Measurements from ENCODE around the gene OR4B1.
"Not testable (repeated sequence)": the region's sequence is repeated elsewhere in the genome, so short reads cannot be mapped to it uniquely, and the experiment has no call there.

OR4B1 gene, protein sequence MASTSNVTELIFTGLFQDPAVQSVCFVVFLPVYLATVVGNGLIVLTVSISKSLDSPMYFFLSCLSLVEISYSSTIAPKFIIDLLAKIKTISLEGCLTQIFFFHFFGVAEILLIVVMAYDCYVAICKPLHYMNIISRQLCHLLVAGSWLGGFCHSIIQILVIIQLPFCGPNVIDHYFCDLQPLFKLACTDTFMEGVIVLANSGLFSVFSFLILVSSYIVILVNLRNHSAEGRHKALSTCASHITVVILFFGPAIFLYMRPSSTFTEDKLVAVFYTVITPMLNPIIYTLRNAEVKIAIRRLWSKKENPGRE

DNA sequence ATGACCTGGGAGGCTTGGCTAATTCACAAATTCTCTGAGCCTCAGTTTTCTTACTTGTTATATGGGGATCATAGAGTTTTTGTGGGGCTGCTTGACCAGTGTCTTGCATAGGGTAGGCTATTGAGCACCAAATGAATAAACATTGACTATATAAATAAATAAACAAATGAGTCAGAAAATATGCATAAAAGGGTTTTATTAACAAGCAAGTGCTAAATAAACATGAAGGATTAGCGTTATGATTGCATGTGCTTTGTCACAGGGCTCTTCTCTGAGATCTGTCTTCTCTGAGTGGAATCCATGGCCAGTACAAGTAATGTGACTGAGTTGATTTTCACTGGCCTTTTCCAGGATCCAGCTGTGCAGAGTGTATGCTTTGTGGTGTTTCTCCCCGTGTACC, at the start of gene OR4B1:
Gene OR4B1 (plus strand): TSS at position 301 of the 400 bp plus-strand sequence. CDS start 0 bp downstream, at position 301.
- DNase-seq (ENCODE audit: low spot score) = no peak

DNA sequence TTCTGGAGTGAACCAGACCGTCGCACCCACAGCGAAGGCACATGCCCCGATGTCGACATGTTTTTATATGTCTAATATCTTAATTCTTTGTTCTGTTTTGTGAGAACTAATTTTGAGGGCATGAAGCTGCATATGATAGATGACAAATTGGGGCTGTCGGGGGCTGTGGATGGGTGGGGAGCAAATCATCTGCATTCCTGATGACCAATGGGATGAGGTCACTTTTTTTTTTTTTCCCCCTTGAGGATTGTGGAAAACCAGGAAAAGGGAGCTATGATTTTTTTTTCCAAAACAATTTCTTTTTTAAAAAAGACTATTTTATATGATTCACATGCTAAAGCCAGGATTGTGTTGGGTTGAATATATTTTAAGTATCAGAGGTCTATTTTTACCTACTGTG, 49.2 kb upstream of the OR4B1 start:
- DNase-seq (ENCODE audit: low spot score) = no peak

DNA sequence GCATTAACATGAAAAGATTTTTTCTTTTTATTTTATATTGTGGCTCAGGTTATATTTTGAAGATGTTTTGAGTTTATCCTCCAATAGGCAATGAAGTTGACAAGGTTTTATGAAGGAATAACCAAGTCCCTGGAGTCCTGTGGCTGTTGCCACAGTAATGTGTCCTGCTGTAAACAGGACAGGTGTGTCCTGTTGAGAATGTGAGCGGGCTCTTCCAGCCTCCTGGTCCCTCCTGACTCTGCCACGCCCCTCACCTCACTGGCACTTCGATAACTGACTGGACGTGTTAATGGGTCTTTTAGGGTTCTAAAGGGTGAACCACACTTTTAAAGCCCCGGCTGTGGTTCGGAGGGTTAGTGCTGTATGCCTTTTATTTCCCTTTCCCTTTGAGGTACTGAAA, 47.8 kb upstream of the OR4B1 start:
- DNase-seq (ENCODE audit: low spot score) = no peak

DNA sequence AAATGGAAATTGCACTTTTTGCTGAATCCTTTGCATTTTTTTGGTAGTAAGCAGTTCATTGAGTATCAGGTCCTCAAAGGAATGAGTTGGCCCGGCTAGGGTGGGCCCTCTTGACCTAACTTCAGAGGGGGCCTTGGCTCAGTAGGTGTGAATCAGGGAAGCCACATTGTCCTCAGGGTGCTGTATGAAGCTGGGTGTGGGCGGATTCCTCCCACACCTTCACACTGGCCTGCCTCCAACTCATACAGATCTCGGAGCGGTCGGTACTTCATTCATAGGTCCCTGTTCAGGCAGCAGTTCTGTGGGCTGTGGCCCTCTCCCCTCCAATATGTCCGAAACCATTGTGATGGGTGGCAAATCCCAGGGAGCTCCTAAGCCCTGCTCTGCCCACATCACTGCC, 47.4 kb upstream of the OR4B1 start:
- no peak for DNase-seq (ENCODE audit: low spot score)

DNA sequence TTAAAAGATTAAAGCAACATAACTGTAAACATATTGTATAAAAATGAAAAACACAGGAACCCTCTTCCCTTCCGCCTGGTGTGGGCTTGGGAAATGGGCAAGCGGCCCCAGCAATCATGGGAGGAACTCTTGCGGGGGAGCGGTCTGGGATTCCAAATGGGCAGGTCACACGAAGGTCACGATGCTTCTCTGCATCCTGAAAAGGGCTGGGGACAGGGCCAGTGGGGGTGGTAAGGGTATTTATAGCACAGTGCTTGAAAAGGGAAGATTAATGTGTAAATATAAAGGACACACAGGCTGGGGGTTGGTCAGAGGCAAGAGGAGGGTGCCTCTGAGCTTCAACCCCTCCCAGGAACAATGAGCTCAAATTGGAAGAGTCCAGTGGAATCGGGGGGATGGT, 46.9 kb upstream of the OR4B1 start:
- no peak for DNase-seq (ENCODE audit: low spot score)

DNA sequence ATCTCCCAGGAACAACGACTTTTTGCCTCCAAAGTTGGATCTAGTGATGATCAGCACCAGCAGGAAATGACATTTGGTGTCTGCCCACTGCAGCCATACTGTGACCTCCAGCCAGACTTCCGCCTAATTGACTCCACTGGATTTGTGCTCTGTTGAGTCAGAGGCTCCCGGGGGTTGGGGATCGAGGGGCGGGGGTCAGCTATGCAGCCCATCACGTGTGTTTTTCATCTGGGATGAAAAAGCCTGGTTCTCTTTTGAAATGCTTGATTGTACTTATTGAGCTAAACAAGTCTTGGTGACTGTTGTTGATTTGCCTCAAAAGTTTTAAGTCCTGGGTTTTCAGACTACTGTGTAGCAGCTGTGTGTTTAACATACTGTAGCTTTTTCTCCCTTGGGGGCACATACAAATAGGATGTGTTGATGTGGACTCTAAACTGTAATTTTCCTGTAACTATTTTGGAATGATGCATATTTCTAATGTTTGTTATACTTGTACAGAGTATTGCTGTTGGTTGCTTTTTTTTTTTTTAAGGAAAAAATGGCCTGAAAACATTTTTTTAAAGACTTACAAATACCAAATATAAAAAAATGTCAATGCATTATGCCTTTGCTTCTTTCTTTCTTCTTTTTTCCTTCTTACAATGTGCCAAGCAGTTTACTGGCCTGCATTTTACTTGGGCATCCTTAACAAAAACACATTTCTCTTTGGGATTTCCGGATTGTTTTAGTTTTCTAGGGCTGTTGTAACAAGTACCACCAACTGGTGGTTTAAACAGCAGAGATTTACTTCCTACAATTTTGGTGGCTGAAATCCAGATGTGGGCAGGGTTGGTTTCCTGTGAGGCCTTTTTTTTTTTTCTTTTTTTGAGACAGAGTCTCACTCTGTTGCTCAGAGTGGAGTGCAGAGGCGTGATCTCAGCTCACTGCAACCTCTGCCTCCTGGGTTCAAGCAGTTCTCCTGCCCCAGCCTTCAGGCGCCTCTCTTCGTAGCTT, 46.1 kb upstream of the OR4B1 start:
- peak; percentile 16 for DNase-seq (ENCODE audit: low spot score)

DNA sequence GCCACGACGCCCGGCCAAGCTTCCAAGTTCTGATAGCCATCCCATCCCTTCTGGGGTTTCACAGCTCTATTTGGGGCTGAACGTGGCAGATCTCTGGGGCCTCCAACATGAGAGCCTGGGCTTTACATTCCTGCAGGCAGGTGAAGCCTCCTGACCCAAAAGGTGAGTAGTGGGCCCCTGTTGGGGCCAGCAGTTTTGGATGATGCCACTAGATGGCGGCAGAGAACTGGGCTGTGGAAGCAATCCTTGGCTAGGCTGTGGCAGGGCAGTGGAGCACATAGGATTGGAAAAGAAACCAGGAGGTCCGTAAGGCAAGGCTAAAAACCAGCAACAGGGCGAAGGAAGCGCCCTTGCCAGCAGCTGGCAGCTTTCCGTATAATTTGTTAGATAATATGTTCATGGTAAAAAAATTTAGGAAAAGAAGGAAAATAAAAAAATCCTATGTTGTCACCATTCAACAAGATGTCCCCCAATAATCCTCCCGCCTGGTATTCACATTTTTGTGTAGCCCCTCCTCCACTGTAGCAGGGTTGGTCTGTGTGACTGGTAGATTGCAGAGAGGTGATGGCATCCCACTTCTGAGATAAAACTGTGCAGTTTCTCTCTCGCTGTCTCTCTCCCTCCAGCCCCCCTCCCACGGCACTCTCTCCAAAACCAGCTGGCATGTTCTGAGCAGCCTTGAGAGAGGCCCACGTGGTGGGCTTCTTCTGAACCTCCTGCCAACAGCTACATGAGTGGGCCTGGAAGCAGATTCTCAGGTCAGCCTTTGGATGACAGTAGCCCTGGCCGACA, 43.6 kb upstream of the OR4B1 start:
- DNase-seq (ENCODE audit: low spot score) = peak; percentile 82

DNA sequence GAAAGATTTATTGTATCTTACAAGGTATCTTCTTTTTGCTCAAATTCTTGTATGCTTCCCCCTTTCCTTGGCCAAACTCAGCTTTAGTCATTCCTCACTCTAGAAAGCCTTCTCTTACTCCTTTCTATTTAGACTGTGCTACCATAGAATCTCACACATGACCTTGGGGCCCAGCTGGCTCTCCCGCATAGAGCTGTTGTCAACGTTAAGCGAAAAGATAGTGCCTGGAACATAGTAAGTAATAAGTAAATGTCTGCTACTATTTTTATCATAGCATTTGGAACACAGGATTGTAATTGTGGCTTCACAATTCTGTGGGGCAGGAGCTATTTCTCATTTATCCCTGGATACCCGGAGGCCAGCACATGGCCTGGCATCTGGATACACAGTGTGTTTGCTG, 38.9 kb upstream of the OR4B1 start:
- no peak for DNase-seq (ENCODE audit: low spot score)

DNA sequence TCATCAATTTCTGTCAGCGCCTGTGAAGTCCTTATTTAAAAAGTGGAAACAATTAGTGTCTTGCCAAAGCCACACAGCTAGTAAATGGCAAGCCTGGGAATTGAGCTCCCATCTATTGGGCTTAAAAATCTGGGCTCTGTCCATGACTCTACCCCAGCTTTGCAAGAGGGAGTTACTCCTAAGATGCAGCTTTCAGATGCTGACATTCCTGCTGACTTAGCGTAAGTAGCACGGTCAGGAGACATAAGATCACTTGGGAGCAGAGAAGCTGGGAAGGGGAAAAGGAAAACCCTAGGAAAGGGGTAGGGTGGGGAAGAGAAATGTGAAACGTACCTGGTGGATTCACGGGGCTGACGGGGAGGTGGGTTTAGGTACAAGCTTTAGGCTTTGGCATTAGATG, 36.0 kb upstream of the OR4B1 start:
- no peak for DNase-seq (ENCODE audit: low spot score)

DNA sequence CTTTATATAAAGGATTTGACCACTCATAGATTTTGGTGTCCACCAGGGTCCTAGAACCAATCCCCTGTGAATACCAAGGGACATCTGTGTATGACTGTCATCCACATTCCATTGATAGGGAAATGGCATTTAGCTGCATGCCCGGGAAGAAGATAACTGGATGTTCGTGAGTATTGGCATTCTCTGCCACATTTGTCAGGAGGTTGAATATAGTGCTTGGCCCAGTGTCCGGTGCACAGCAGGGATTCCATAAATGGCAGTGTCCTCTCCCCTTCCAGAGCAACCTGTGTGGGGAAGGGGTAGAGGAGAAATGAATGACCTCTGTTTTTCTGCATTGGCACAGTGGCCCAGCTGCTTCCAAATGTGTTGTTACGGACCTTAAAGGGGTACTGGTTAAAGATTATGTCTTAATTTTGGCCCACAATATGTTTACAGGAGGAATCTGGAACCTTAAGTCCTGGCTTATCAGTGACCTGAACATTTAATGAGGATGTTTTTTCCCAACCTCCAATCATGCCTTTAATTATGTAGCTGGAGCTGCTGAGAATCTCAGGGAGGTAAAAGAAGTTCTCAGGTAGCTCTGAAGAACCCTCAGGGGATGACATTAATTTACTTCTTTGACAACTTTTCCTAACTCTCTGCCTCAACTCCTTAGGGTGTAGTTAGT, 33.6 kb upstream of the OR4B1 start:
- DNase-seq (ENCODE audit: low spot score) = no peak

DNA sequence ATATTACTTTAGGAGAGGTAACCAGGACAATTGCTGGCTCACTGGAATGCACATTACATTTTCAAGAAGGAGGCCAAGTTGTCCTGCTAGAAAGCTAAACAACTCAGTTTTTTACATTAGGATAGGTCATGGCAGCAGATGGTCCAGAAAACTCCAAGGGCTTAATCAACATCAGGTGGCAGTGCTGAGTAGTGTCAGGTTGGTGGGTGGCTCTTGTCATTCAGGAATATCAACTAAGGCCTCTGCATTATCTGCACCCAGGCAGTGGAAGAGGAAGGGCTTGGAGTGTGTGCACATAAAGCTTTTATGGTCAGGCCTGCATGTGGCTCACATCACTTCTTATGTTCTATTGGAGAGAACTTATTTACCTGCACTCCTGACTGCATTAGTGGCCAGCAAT, 32.2 kb upstream of the OR4B1 start:
- DNase-seq (ENCODE audit: low spot score) = no peak

DNA sequence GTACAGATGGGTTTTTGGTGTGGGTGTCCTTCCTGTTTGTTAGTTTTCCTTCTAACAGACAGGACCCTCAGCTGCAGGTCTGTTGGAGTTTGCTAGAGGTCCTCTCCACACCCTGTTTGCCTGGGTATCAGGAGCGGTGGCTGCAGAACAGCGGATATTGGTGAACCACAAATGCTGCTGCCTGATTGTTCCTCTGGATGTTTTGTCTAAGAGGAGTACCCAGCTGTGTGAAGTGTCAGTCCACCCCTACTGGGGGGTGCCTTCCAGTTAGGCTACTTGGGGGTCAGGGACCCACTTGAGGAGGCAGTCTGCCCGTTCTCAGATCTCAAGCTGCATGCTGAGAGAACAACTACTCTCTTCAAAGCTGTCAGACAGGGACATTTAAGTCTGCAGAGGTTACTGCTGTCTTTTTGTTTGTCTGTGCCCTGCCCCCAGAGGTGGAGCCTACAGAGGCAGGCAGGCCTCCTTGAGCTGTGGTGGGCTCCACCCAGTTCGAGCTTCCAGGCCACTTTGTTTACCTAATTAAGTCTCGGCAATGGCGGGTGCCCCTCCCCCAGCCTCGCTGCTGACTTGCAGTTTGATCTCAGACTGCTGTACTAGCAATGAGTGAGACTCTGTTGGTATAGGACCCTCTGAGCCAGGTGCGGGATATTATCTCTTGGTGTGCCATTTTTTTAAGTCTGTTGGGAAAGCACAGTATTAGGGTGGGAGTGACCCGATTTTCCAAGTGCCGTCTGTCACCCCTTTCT, 25.5 kb upstream of the OR4B1 start:
- not testable (repeated sequence) for DNase-seq (ENCODE audit: low spot score)

DNA sequence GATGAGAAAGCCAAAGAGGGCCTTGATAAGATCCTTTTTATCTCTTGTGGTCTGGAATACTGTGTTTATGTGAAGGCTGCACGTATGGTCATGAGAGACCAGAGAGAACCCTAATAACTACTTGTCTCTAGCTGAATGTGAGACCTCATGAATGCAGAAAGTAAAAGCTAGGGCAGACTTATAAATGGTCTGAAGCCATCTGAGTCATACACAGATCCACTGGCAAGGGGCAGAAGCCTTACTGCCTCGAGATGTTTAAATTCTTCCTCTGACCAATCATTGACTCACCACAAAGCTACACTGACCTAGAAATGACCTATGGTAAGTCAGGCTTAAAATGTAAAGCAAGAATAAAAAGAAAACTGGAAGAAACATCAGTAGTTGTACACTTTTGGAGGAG, 22.7 kb upstream of the OR4B1 start:
- DNase-seq (ENCODE audit: low spot score) = no peak

DNA sequence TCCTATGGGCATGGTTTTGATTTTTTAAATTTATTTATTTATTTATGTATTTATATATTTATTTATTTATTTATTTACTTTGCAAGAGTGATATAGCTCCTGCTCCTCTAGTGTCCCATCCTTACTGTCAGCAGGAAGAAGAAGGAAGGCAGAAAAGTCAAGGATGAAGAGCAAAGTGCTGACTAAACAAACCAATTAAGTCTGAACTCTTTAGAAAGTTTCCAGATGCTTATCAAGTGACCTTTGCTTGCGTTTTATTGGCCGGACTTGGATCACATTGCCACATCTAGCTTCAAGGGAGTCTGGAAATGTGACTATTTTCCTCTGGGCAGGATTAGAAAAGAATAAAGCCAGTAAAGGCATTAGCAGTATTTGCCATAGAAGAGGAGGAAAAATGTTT, 8.7 kb upstream of the OR4B1 start:
- no peak for DNase-seq (ENCODE audit: low spot score)

DNA sequence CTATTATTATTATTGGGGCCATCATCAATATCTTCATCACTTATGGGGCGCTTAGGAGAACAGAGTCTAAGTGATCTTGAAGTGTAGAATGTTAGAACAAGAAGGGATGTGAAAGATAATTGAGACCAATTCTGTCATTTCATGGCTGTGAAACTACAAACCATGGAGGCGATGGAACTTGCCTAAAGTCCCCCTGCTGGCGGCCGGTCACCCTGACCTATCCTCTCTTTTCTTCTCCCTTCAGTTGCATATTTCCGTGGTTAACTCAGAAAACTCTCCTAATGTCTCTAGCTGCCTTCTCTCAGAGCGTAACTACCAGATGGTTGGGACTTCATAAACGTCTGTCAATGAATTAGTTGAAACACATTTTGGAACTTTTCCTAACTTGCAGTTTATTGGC, 6.6 kb upstream of the OR4B1 start:
- peak; percentile 24 for DNase-seq (ENCODE audit: low spot score)

DNA sequence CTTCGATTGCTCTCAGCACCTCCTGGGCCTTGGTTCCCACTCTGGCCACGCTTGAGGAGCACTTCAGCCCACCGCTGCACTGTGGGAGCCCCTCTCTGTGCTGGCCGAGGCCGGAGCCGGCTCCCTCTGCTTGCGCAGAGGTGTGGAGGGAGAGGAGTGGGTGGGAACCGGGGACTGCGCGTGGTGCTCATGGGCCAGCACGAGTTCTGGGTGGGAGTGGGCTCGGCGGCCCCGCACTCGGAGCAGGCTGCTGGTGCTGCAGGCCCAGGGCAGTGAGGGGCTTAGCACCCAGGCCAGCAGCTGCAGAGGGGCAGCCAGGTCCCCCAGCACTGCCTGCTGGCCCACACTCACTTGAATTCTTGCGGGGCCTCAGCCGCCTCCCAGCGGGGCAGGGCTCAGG, 12.2 kb downstream of the OR4B1 start:
- DNase-seq (ENCODE audit: low spot score) = no peak

DNA sequence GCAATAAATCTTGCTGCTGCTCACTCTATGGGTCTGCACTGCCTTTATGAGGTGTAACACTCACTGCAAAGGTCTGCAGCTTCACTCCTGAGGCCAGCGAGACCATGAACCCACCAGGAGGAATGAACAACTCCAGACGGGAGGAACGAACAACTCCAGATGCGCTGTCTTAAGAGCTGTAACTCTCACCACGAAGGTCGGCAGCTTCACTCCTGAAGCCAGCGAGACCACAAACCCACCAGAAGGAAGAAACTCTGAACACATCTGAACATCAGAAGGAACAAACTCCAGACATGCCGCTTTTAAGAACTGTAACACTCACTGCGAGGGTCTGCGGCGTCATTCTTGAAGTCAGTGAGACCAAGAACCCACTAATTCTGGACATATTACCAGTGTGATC, 13.4 kb downstream of the OR4B1 start:
- not testable (repeated sequence) for DNase-seq (ENCODE audit: low spot score)

DNA sequence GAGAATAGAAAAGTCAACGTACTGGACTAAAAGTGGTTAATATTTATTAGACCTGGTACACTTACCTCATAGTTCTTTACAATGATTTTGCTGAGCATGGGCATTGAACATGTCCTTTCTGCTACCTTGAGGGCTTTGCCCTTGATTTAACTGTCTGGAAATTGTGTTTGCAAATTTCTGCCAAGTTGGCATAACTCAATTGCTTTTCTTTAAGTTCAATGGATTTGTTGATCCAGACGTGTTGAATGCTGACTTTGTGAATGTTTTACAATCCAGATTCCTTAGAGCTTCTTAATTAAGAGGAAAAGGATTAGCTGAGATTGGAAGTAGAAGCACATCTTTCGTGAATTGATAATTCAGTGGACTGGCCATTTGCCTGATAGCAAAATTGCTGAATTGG, 21.1 kb downstream of the OR4B1 start:
- DNase-seq (ENCODE audit: low spot score) = no peak

DNA sequence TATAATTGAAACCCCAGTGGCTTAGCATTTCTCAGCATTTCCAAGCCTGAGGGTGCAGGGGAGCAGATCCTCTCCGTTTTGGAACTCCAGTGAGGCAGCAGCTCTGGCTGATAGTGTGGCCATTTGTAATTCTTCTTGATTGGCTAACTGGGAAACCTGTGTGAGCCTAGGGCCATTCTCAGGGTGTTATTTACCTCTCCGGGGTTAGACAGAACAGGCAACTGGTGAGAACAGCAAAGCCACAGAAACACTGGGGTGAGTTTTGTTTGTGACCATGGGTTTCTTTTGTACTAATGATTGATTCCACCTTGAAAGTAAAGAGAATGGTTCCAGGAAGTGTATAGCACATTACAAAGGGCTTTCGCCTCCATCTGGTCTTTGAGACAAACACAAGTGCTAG, 25.9 kb downstream of the OR4B1 start:
- DNase-seq (ENCODE audit: low spot score) = no peak

DNA sequence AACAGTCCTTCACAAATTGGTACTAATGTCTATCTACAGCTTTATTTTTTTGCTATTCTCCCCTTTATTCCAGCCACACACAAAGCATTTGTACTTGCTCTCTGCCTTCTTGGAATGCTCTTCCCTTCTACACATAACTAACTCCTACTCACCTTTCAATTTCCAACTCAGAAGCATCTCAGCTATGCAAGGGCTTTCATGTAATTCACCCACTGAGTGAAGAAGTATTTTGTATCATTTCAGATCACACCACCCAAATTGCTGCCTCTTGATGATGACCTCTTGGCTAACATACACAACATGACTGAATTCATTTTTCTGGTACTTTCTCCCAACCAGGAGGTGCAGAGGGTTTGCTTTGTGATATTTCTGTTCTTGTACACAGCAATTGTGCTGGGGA, 28.2 kb downstream of the OR4B1 start, which contains the start of gene OR4X2:
Gene OR4X2 (plus strand): TSS at position 301 of the 400 bp plus-strand sequence. CDS start 0 bp downstream, at position 301.
- DNase-seq (ENCODE audit: low spot score) = no peak

DNA sequence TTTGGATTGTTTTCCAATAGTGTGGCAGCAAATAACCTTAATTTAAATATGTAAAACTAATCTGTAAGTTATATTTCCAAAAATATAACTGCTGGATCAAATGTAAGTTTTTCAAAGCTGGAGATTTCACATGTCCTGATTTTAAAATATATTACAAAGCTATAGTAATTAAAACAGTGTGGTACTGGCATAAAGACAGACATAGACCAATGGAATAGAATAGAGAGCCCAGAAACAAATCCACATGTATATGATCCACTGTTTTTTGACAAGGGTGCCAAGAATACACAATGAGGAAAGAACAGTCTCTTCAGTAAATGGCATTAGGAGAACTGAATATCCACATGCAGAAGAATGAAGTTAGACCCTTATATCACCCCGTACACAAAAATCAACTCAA, 32.3 kb downstream of the OR4B1 start:
- no peak for DNase-seq (ENCODE audit: low spot score)

Measured in Ammon's horn (tissue), 1 donor.